Right ventricle myocardium superior (tissue), 1 donor: ENCODE measurements around the gene ASB15. TPM values are rescaled to one million over a fixed set of nuclear protein-coding genes. Genes with fewer than 3 reads are reported as not detected.
"Not testable (repeated sequence)": the region's sequence is repeated elsewhere in the genome, so short reads cannot be mapped to it uniquely, and the experiment has no call there.

Experiments
- ATAC-seq: fragments of 200-7000 bp; cut with Tn5 transposase; one replicate; pipeline ENCODE4 v1.9.1; 2020; ENCODE audit warnings: mild to moderate bottlenecking; ENCODE audit not compliant: poor library complexity
- DNase-seq: peaks from one replicate; pipeline ENCODE4 v3.0.0-alpha.2; 2020
- intact Hi-C: fragments of 100-400 bp; cut with DNase I; formaldehyde crosslinking; loops from one replicate; pipeline ENCODE4 v1.11.2; 2022
- long read RNA-seq: library from polyadenylated mRNA; unstranded; transcript quantifications from one replicate; pipeline ENCODE4 v2.0.0, GENCODE V29; 2021
- total RNA-seq: library from RNA; stranded (reverse); fragmentation: NEBNext Ultra II Directional; extraction: Animal tissue kit (Norgen Biotek cat#: 25700); gene quantifications from one replicate; pipeline ENCODE4 v1.2.1, GENCODE V29; 2021
- donor health status: DM: no; HTN: yes; CAD: no; lungs with severe emphysema.

Gene ASB15
- total RNA-seq = 78.6 TPM
- long read RNA-seq, transcript ASB15-205 (12 exons, 2,956 nt) = major isoform, 13 of 127 reads
- long read RNA-seq, partial matches to known transcripts = 9 of 127 reads
- long read RNA-seq, other reads (novel, unspliced or antisense) = 105 of 127 reads

- intact Hi-C loops = no loop called here
- DNase-seq = no peak
- ATAC-seq = peak; percentile 88
Observed at GRCh38 chr7:123601530-123601929, at the start of gene ASB15. TSS of gene ASB15 (plus strand) at chr7:123601821. CDS start at chr7:123614503, 12,682 bp downstream.

DNA sequence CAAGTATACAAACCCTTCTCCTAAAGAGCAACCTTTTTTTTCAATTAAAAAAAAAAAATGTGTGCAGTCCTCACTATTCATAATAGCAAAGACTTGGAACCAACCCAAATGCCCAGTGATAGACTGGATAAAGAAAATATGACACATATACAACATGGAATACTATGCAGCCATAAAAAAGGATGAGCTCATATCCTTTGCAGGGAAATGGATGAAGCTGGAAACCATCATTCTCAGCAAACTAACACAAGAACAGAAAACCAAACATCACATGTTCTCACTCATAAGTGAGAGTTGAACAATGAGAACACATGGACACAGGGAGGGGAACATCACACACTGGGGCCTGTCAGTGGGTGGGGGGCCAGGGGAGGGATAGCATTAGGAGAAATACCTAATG is 49.5 kb upstream of the ASB15 start:
- intact Hi-C loops, ATAC-seq, DNase-seq: not testable (repeated sequence)

DNA sequence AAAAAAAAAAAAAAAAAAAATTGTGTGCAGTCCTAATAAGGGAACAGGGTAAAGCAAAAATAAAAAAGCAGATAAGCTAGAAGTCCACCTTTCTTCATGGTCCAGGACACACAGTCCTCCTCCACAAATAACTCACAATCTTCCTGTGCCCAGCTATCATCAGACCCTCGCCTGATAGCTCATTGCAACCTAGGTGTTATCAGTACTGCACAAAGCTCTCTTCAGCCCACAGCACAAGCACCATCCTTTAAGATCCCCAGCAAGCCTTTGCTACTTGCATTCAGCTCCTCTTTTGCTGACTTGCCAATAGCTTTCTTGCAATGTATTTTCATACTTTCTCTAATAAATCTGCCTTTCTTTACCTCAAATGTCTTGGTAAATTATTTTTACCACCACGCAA is 49.0 kb upstream of the ASB15 start:
- intact Hi-C loops = no loop called here
- DNase-seq = no peak
- peak; percentile 51 for ATAC-seq

DNA sequence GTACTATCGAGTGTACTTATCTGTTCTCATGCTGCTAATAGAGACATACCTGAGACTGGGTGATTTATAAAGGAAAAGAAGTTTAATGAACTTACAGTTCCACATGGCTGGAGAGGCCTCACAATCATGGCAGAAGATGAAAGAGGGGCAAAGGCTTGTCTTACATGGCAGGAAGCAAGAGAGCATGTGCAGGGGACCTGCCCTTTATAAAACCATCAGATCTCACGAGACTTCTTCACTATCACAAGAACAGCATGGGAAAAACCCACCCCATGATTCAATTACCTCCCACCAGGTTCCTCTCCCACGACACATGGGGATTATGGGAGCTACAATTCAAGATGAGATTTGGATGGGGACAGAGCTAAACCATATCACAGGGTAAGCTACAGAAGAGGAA is 48.5 kb upstream of the ASB15 start:
- ATAC-seq = no peak
- intact Hi-C loops = no loop called here

GRCh38 chr7:123555484-123555883 is 46.1 kb upstream of the ASB15 start:
- DNase-seq (no peak), ATAC-seq (no peak)
- intact Hi-C loops = no loop called here

More for the DNA sequence above, 48.5 kb upstream of the ASB15 start:
- no peak for DNase-seq

GRCh38 chr7:123557016-123557397 is 44.6 kb upstream of the ASB15 start:
- DNase-seq (no peak), ATAC-seq (peak; percentile 38)
- intact Hi-C loops = no loop called here

DNA sequence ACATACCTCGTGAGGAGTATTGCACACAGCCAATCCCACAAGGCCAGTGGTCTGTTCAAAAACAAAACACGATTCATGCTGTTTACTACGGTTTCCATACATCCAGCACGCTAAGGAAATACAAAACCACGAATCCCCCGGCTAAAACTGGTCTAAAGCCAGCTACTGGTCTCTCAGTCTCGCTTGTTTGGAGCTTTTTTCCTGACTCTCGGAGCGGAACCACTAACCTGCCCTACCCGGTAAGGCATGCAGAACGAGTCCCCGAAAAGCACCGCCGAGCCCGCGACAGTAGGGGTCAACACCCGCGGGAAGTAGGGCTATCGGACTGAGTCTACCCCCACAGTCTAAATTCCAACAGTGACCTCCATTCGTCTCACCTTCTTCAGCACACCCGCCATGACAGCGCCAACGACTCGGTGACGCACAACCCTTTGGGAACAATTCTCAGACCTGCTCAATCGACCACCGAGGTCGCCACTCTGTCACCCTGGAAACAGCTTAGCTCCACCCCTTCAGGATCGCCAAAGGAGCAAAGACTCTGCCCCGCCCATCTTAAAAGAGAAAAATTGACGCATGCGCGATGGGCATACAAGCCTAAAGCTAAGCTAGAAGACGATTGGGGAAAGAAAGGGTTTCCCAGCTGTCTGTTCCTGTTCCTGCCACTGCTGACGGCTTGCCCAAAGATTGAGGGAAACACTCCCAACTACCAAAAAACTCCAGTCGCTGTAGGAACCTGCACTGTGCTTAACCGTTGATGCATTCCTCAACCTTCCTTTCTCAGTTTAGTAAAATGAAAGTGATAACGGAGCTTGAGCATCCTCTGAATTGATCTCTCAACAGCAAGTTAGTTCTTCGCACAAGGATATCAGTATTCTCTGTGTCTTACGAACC is 44.0 kb upstream of the ASB15 start, which contains the start of gene NDUFA5:
Gene NDUFA5 (minus strand): TSS at position 421 of the 891 bp plus-strand sequence. CDS start 23 bp downstream, at position 398.
- intact Hi-C loops = no loop called here
- DNase-seq = peak; percentile 96
- peak; percentile 99 for ATAC-seq

DNA sequence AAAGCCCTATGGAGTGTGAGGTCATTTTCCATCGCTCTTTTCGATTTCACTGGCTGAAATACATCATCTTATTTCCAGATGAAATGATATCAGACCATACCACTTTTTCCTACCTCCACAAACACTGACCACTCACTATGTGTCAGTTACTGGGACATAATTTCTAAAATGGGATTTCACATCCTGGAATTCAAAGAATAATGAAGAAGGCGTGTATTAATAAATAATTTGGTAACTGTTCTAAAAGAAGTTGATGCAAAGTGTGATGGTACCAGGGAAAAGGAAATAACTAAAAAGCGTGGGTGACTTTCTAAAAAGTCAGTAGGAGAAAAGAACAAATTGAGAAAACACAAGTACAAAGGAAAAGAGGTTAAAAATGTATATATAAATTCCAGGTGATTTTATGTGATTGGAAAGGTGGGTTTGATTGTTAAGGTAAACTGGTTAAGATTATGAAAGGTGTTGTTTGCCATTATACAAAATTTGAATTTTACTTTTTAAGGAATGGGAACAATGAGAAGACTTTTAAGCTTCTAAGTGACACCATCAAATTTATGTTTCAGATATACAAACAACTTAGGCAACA is 43.2 kb upstream of the ASB15 start:
- no peak for DNase-seq
- ATAC-seq = no peak
- intact Hi-C loops = no loop called here

DNA sequence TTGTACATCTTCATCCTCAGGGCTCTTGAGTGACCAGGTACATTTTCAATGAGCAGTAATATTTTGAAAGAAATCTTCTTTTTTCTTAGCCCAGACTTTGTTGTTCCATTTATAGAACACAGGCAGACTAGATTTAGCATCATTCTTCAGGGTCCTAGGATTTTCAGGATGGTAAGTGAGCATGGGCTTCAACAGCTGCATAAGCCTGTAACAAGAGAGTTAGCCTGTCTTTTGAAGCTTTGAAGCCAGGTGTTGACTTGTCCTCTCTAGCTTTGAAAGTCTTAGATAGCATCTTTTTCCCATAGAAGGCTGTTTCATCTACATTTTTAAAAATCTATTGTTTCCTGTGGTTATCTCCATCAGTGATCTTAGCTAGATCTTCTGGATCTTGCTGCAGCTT is 39.5 kb upstream of the ASB15 start:
- ATAC-seq (no peak), DNase-seq (no peak)
- intact Hi-C loops = no loop called here

DNA sequence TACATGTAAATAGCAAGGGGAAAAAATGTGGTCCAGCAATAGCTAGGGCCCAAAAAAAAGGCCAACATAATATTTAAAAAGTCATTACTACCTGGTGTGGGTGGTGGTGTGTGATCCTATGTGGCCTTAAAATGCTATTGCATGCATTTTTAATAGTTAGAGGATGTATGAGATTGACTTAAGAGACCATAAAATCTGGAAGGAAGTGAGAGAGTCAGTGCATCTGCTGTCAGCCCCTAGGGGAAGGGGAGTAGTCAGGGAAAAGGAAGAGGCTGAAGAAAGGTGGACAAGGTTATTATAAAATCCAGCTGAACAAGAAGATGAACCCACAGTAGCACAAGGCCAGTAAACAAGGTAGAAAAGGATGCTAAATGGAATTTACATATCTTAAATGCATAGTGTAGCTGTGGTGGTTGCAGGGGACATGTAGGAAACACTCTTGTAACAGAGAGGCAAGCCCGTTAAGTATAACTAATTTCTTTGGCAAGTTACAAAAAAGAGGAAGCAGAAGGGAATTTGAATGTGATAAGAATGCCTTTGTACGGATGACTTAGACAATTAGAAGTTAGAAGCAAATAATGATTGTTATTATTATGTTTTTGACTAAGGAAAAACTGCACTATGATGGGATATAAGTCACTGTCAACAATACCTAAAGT is 32.1 kb upstream of the ASB15 start:
- no peak for ATAC-seq
- intact Hi-C loops = no loop called here
- DNase-seq = no peak

DNA sequence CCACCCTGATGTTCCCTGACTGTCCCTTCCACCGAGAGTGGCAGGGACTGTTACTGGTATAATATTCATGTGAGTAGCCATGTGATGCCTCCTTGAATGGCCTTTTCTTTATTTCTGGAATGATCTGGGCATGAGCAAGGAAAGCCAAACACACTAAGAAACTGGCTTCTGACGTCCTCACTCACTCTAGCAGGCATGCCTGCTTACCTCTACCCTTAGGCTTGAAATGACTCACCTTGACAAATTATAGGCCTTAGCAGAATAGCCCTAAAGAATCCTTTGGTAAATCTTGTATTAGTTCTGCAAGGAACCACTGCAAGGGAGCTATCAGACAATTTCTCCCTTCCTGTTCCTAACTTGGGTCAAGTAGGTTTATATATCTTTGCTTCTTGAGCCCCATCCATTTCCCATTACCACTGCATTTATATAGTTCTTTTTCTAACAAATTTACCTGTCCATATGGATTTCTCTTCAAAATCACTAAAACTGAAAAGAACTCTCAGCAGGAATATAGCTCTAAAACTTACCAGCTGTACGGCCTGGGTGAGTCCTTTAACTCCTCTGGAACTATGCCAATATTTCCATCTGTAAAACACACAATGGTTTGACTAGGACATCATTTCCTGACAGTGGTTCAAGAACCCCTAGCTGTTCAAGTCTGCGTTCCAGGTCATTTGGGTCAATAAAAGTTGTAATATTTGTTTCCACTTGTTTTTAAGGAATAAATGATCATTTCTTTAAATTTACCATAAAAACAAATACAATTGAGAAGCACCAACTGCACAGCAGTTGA is 31.0 kb upstream of the ASB15 start:
- ATAC-seq (no peak), DNase-seq (no peak)
- intact Hi-C loops = no loop called here

DNA sequence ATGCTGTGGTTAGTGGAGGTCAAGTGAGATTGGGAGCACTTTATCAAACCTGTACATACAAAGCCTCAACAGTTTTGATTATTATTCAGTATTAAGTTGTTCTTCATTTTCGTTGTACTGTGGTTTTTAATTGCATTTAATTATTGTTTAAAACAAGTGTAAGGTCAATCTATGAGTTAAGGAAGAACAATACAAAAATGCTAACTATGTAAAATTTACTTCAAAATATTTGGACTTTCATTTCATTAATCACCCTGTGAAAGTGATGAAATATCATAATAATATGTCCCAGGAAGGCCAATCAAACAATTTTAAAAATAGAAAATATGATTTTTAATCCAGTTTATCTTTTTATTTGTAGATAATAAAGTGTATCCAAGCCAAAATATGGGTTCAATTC is 30.4 kb upstream of the ASB15 start:
- intact Hi-C loops = no loop called here
- ATAC-seq = no peak
- DNase-seq = no peak

GRCh38 chr7:123571684-123572083 is 29.9 kb upstream of the ASB15 start:
- DNase-seq (no peak), ATAC-seq (no peak)
- intact Hi-C loops = no loop called here

DNA sequence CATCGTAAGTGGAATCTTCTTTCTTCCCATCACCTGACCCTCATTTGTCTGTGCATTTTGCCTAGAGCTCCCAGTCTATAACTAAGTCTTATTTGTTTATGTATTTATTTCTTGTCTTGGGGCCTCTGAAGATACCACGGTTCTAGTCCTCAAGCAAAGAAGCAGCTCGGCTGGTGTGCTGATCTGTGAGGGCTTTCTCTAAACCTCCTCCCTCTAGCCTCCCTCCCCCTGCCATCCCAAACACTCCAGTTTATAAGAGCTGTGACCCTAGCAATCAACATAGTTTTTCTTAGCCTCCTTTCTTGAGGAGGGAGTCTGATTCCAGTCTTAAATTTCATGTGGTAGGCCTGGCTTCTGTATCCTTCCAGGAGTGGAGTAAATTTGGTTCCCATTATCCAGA is 28.3 kb upstream of the ASB15 start:
- intact Hi-C loops = no loop called here
- no peak for ATAC-seq
- no peak for DNase-seq

DNA sequence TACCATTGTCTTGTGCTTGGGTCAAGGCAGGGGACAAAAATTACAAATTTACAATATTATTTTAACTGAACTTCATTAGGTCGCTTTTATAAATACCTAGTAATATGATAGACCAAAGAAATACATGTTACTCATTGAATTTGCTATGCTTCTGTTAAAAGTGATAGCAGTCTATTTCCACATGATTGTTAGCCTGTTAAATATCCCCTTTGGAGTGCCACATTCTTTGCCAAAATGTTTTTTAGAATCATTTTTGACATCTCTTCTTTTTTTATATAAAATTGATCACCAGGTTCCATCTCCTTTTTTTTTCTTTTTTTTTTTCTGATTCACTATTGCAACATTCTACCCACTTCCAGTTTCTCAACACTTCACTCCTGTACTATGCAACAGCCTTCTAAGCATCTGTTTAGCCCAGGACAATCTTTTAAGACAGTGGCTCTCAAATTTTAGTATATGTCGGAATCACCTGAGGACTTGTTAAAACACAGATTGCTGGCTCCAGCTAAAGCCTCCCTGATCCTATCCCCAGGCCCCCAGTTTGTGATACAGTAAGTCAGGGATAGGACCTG is 27.6 kb upstream of the ASB15 start:
- intact Hi-C loops = no loop called here
- DNase-seq = no peak
- no peak for ATAC-seq

GRCh38 chr7:123579416-123579815 is 22.2 kb upstream of the ASB15 start:
- intact Hi-C loops = no loop called here
- no peak for ATAC-seq
- no peak for DNase-seq

DNA sequence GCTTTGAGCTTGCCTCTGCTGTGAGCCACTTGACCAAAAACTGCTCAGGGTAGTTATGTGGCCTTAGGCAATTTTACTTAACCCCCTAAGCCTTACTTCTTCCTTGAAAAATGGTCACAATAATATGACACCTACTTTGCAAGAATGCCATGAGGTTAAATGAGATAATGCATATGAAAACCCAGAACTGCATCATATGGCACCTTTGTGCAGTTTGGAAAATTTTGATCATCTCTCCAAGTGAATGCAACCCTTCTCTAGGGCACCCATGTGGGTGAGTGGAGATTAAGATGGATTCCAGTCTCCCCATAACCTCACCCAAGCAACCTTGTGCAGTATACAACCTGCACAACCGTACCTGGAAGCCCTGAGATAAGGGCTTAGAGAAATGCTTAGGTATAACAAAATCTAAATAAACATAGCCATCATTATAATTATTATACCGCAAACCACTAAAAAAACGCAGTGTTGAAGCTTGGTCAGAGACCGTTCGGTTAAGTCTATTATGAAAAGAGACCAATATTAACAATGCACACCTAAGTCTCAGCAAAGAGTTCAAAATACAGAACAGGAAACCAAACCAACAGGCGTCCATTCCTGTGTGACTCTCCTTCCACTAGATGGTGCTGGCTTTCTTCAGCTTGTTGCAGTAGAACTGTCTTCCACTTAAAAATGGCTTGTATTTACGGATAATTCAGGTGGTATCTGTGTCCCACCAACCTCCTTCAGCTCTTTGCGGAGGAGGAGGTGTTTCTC is 21.0 kb upstream of the ASB15 start:
- DNase-seq = no peak
- intact Hi-C loops = loop anchor here (10.0 kb wide), 1 partner anchor 284 kb away; no protein-coding TSS in a partner anchor
- peak; percentile 84 for ATAC-seq

- ATAC-seq (no peak), DNase-seq (no peak)
- intact Hi-C loops = loop anchor here (10.0 kb wide), 1 partner anchor 284 kb away; no protein-coding TSS in a partner anchor
Observed at GRCh38 chr7:123581162-123581459, 20.5 kb upstream of the ASB15 start.
